ENCODE results near the gene PRSS53.

The PRSS53 gene

GRCh38 chr16:31129568-31130335 is 41.0 kb upstream of the PRSS53 start:
- H3K4me3 ChIP-seq (replicated peaks; ENCODE audit: low read depth, low read length): no peak overlapping the region
- no peak for DNase-seq (ENCODE audit: low read depth)

GRCh38 chr16:31128711-31129567 is 40.2 kb upstream of the PRSS53 start:
- DNase-seq (ENCODE audit: low read depth): no peak
- H3K4me3 ChIP-seq (replicated peaks; ENCODE audit: low read depth, low read length): no peak overlapping the region
- TF ChIP-seq CTCF (IDR thresholded peaks at IDR 0.05; ENCODE audit: low read length, missing control alignments): no peak

More at GRCh38 chr16:31129568-31130335, 41.0 kb upstream of the PRSS53 start:
- no peak for TF ChIP-seq CTCF (IDR thresholded peaks at IDR 0.05; ENCODE audit: low read length, missing control alignments)

- DNase-seq (ENCODE audit: low read depth): no peak
- TF ChIP-seq CTCF (IDR thresholded peaks at IDR 0.05; ENCODE audit: low read length, missing control alignments): no peak
- H3K4me3 ChIP-seq (replicated peaks; ENCODE audit: low read depth, low read length): no peak overlapping the region
Observed at GRCh38 chr16:31127182-31127581, 38.4 kb upstream of the PRSS53 start.

GRCh38 chr16:31125844-31126243 is 37.1 kb upstream of the PRSS53 start:
- no peak for TF ChIP-seq CTCF (IDR thresholded peaks at IDR 0.05; ENCODE audit: low read length, missing control alignments)
- DNase-seq (ENCODE audit: low read depth): no peak
- no peak overlapping the region for H3K4me3 ChIP-seq (replicated peaks; ENCODE audit: low read depth, low read length)

- DNase-seq (ENCODE audit: low read depth): no peak
- no peak overlapping the region for H3K4me3 ChIP-seq (replicated peaks; ENCODE audit: low read depth, low read length)
- no peak for TF ChIP-seq CTCF (IDR thresholded peaks at IDR 0.05; ENCODE audit: low read length, missing control alignments)
Observed at GRCh38 chr16:31120129-31120528, 31.4 kb upstream of the PRSS53 start.

GRCh38 chr16:31118223-31119155 is 29.7 kb upstream of the PRSS53 start:
- peak; percentile 71 for DNase-seq (ENCODE audit: low read depth)
- TF ChIP-seq CTCF (IDR thresholded peaks at IDR 0.05; ENCODE audit: low read length, missing control alignments): no peak
- H3K4me3 ChIP-seq (replicated peaks; ENCODE audit: low read depth, low read length): peak overlapping the region; percentile 69

Data from fibroblast of pulmonary artery (primary cell).